Fibroblast of pulmonary artery (primary cell): ENCODE data around the gene PON2.

Source experiments
- DNase-seq: peaks from one replicate; pipeline ENCODE4 v3.0.0-alpha.2; 2010; ENCODE audit warnings: low read depth
- H3K4me3 ChIP-seq: replicated peaks from 2 replicates; pipeline ENCODE4 v1.5.1; 2011; ENCODE audit warnings: low read depth, mild to moderate bottlenecking, control low read depth, low read length, moderate library complexity
- TF ChIP-seq, protein P1 (sequence below): IDR thresholded peaks from 2 replicates; pipeline ENCODE4 v1.5.1; 2011; ENCODE audit warnings: mild to moderate bottlenecking, control low read depth, low read length, inconsistent platforms; ENCODE audit errors: missing control alignments

The PON2 gene

DNA sequence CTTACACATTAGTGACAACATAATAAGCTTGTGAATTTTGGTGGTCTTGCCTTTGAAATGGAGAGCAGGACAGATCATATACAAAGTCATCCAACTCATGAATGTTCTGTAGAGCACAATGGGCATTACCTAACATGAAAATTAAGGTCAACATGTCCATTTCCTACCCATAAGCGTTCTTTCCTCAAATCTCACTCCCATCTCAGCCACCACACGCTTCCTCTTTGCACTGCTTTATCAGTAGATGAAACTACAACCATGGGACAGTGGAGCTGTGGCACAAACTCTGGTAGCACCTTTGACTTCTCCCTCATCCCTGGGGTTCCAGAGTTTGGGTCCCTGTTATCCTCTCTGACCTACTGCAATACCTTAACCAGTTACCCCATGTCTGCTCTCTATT, 2.2 kb downstream of the PON2 start:
- DNase-seq = no peak
- no peak overlapping the region for H3K4me3 ChIP-seq
- TF ChIP-seq, protein P1, sequence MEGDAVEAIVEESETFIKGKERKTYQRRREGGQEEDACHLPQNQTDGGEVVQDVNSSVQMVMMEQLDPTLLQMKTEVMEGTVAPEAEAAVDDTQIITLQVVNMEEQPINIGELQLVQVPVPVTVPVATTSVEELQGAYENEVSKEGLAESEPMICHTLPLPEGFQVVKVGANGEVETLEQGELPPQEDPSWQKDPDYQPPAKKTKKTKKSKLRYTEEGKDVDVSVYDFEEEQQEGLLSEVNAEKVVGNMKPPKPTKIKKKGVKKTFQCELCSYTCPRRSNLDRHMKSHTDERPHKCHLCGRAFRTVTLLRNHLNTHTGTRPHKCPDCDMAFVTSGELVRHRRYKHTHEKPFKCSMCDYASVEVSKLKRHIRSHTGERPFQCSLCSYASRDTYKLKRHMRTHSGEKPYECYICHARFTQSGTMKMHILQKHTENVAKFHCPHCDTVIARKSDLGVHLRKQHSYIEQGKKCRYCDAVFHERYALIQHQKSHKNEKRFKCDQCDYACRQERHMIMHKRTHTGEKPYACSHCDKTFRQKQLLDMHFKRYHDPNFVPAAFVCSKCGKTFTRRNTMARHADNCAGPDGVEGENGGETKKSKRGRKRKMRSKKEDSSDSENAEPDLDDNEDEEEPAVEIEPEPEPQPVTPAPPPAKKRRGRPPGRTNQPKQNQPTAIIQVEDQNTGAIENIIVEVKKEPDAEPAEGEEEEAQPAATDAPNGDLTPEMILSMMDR = no peak

DNA sequence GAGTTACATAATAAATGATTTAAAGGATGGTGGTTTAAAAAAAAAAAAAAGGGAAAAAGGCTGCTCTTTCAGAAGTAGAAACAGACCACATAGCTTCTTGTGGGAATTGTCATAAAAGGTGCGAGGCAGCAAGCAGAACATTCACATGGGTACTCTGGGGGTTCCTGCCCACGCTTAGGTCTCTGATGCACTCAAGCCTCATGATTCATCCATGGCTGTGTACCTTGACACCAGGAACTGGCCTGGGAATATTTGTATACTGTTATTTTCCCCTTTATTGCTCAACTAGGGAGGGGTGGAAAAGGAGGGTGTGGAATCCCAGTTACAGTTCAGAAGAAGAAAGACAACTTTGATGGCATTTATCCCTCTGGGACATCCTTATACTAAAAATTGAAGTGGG, 4.0 kb downstream of the PON2 start:
- DNase-seq = peak; percentile 56
- TF ChIP-seq, protein P1 = no peak
- no peak overlapping the region for H3K4me3 ChIP-seq

DNA sequence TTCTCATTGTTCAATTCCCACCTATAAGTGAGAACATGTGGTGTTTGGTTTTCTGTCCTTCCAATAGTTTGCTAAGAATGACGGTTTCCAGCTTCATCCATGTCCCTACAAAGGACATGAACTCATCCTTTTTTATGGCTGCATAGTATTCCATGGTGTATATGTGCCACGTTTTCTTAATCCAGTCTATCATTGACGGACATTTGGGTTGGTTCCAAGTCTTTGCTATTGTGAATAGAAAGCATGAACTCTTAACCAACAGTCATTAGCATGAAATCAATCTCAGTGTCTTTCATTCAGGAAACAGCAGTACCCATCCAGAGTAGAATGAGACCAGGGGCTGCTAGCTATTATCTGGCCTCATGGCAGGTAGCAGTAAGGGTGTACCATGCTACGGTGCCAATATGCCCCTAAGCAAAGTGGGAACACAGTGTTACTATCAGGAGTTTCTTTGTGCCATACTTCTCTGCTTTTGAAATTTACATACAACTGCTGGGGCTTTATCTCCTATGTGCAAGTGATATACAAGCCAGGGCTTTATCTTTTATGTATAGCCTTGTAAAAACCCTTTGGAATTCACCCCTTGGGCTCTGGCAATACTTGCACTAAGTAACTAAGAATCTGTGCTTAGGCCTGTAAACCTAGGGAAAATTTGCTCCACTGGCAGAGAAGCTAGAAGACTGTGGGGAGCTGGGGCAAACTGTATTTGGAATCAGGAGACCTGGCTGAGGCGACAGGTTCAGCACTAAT, 5.4 kb downstream of the PON2 start:
- TF ChIP-seq, protein P1 = no peak
- DNase-seq = no peak
- no peak overlapping the region for H3K4me3 ChIP-seq

DNA sequence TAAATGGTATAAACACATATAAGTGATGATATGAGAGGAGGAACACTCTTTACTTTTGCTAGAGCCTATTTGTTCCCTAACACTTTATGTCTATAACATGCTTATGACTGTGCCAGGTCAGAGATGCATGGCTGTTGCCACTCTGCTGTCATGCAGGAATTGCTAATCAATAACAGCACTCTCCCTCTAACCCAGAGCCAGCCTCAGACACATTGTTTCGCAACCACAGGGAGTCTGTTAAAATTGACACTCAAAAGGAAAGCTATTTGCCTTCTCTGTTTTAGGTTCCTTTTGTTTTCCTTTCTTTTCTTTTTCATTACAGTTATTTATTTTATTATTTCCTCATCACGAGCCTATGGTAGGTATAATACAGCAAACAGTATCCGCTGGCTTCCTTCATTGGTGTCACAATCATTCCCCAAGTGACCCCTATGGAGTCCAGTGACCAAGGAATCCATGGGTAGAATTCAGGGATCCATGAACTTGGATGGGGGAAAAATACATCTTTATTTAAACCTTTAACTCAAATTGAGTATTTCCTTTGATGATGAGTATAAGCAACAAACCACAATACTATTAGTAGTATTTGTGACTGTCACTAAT, 6.8 kb downstream of the PON2 start:
- TF ChIP-seq, protein P1 = no peak
- H3K4me3 ChIP-seq = no peak overlapping the region
- no peak for DNase-seq

DNA sequence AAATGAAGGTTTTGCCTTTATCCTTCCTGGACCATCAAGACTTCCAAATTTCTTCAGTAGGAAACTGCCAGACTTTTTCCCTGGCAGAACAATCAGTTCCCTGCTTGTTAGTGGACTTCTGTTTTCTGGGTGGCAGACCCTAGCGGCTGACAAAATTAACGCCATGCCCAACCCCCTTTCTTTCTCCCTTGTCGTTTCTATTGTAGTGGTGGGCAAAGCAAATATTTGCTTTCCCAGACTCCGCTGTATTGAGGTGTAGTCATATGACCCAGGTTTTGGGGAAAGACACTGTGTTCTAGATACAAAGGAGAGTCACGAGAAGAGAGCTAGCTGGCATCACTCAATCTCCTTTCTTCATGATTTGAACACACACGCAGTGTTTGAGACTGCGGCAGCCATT, 7.7 kb downstream of the PON2 start:
- H3K4me3 ChIP-seq = no peak overlapping the region
- TF ChIP-seq, protein P1 = no peak
- no peak for DNase-seq

DNA sequence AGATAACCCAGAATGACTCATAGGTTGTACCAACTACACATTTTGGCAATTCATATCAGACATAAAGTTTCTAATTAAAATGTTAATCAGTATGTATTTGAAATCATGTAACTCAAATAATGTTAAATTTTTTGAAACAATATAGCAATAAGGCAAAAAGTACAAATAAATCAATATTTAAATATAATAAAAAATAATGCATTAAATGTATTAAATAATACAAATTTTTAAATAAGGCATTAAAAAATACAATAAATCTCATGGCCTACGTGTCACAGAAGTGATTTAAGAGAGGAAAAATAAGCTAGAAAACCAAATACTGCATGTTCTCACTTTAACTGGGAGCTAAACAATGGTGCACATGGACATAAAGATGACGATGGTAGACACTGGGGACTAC, 9.1 kb downstream of the PON2 start:
- no peak for DNase-seq
- TF ChIP-seq, protein P1 = no peak
- H3K4me3 ChIP-seq = no peak overlapping the region

DNA sequence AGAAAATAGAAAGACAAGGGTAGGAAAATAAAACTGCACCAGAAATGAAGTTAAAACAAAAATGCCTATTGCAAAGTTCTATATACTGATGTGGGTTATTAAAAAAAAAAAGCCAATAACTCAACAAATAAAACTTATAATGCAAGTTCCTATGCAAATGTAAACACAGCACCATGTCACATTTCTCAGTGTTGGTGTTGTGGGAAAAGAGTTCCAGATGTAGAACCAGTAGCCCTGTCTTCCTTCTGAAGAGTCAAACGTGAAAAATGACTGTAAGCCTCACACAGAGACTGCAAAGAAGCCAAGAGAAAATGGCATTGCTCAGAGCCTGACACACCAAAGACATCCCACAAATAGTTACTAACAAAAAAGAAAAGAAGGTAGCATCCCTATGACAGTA, 10.1 kb downstream of the PON2 start:
- H3K4me3 ChIP-seq = no peak overlapping the region
- DNase-seq = no peak
- TF ChIP-seq, protein P1 = no peak
